ENCODE results near the gene GPC6. TPM values are rescaled to one million over a fixed set of nuclear protein-coding genes. Genes with fewer than 3 reads are reported as not detected.

The GPC6 gene
- total and polyA plus RNA-seq, 2 donors (not counting 3 experiments of a cell fraction or from before 2014, with no cell fraction given), result 0.01 TPM; not detected in 1

DNA sequence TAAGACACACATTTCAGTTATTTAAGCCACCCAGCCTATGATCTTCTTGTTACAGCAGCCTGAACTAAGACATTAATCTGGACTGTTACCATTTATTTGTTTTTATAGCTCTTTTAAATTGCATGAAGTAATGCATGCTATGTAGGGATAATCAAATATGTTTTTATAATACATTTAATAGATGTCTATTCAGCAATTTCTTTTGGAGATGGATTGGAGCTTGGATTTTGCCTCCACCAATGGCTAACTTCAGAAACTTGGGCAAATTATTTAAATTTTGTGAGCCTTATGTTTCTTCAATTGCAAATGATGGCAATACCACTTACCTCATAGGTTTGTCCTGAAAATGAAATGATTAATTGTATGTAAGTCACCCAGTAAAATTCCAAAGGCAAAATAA, 288.7 kb downstream of the GPC6 start:
- H3K27ac ChIP-seq (ENCODE audit: insufficient read depth, low read depth, low read length), result no peak overlapping the region
- CTCF ChIA-PET, result no interaction called here
- POLR2A ChIA-PET, result no interaction called here
- H3K36me3 ChIP-seq (ENCODE audit: control insufficient read depth in 2 of 2, extremely low read depth in 1 of 2, insufficient read depth in 2 of 2, low read length in 2 of 2), result no peaks in the 10 kb centered on the region
- no peak overlapping the region for H3K4me3 ChIP-seq (replicated peaks in 1 of 3; ENCODE audit: insufficient read depth in 1 of 3, low read depth in 1 of 3, low read length in 3 of 3)
- H2AFZ ChIP-seq (ENCODE audit: low read depth, low read length), result no peak overlapping the region
- intact Hi-C loops (cut with micrococcal nuclease) (no loop called here), dilution Hi-C loops (cut with MboI; ENCODE audit: extremely low pct_ligation_motif_present, low sequenced_read_pairs) (no loop called here)
- no peaks in the 10 kb centered on the region for H3K27me3 ChIP-seq (ENCODE audit: control insufficient read depth in 2 of 2, insufficient read depth in 2 of 2, low read length in 2 of 2)
- DNase-seq (ENCODE audit: low read depth, low spot score) (no peak), FAIRE-seq (no peak)
- H3K9me1 ChIP-seq (replicated peaks; ENCODE audit: control insufficient read depth, extremely low read depth, insufficient read depth, low read length), result no peaks in the 10 kb centered on the region
- H3K9me3 ChIP-seq (replicated peaks; ENCODE audit: control insufficient read depth, insufficient read depth, low read length), result peaks cover 1% of the 10 kb centered on the region
- H3K79me2 ChIP-seq (ENCODE audit: control insufficient read depth, insufficient read depth, low read length), result no peaks in the 10 kb centered on the region
- H4K20me1 ChIP-seq (replicated peaks; ENCODE audit: control insufficient read depth, extremely low read depth, insufficient read depth, low read length), result no peaks in the 10 kb centered on the region
- H3K4me2 ChIP-seq (ENCODE audit: insufficient read depth, low read length), result no peak overlapping the region
- no peak overlapping the region for H3K9ac ChIP-seq (replicated peaks; ENCODE audit: extremely low read depth, insufficient read depth, low read length)
- no peaks in the 10 kb centered on the region for H3K4me1 ChIP-seq (ENCODE audit: control insufficient read depth, extremely low read depth, insufficient read depth, low read length)
- TF ChIP-seq JUN (IDR thresholded peaks at IDR 0.05; ENCODE audit: borderline replicate concordance, insufficient read depth, insufficient read length, low read depth) (no peak), POLR2A (IDR thresholded peaks at IDR 0.05; ENCODE audit: low read depth, low read length) (no peak), FOS (IDR thresholded peaks at IDR 0.05; ENCODE audit: borderline replicate concordance, insufficient read depth, low read length) (no peak)
- no TSS peak for BruUV-seq (replicated peaks)

DNA sequence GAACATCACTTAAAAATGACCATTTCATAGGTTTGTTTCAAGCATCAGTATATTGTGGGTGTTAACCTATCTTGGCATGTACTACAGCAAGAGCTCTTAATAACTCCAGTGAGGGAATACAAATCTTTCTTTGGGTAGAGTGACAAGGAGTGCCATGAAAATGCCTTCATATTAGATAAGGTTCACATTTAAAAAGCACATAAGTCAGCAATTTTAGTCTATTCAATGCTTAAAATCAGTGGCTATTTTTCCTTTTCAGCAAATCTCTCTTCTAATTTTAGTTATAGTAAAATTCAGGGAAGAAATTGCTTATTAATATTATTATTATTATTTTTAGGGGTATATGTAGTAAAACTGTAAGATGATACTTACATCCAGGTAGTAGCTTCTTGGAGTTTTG, 291.1 kb downstream of the GPC6 start:
- no peaks in the 10 kb centered on the region for H3K79me2 ChIP-seq (ENCODE audit: control insufficient read depth, insufficient read depth, low read length)
- dilution Hi-C loops (cut with MboI; ENCODE audit: extremely low pct_ligation_motif_present, low sequenced_read_pairs) (no loop called here), intact Hi-C loops (cut with micrococcal nuclease) (no loop called here)
- H3K4me3 ChIP-seq (replicated peaks in 1 of 3; ENCODE audit: insufficient read depth in 1 of 3, low read depth in 1 of 3, low read length in 3 of 3), result no peak overlapping the region
- H3K9me3 ChIP-seq (replicated peaks; ENCODE audit: control insufficient read depth, insufficient read depth, low read length), result peaks cover 1% of the 10 kb centered on the region
- FAIRE-seq, result no peak
- BruUV-seq (replicated peaks), result no TSS peak
- H3K27me3 ChIP-seq (ENCODE audit: control insufficient read depth in 2 of 2, insufficient read depth in 2 of 2, low read length in 2 of 2), result no peaks in the 10 kb centered on the region
- H3K4me1 ChIP-seq (ENCODE audit: control insufficient read depth, extremely low read depth, insufficient read depth, low read length), result no peaks in the 10 kb centered on the region
- no peaks in the 10 kb centered on the region for H4K20me1 ChIP-seq (replicated peaks; ENCODE audit: control insufficient read depth, extremely low read depth, insufficient read depth, low read length)
- no peak overlapping the region for H3K27ac ChIP-seq (ENCODE audit: insufficient read depth, low read depth, low read length)
- no peak overlapping the region for H2AFZ ChIP-seq (ENCODE audit: low read depth, low read length)
- DNase-seq (ENCODE audit: low read depth, low spot score), result no peak
- no peak overlapping the region for H3K9ac ChIP-seq (replicated peaks; ENCODE audit: extremely low read depth, insufficient read depth, low read length)
- H3K36me3 ChIP-seq (ENCODE audit: control insufficient read depth in 2 of 2, extremely low read depth in 1 of 2, insufficient read depth in 2 of 2, low read length in 2 of 2), result no peaks in the 10 kb centered on the region
- CTCF ChIA-PET, result no interaction called here
- H3K4me2 ChIP-seq (ENCODE audit: insufficient read depth, low read length), result no peak overlapping the region
- TF ChIP-seq, protein P1, sequence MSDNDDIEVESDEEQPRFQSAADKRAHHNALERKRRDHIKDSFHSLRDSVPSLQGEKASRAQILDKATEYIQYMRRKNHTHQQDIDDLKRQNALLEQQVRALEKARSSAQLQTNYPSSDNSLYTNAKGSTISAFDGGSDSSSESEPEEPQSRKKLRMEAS (IDR thresholded peaks at IDR 0.05; ENCODE audit: insufficient read depth, insufficient read length), result no peak
- no peak for TF ChIP-seq MYC (IDR thresholded peaks at IDR 0.05; ENCODE audit: low read depth, low read length)
- no peak for TF ChIP-seq JUN (IDR thresholded peaks at IDR 0.05; ENCODE audit: borderline replicate concordance, insufficient read depth, insufficient read length, low read depth)
- TF ChIP-seq EZH2 (IDR thresholded peaks at IDR 0.05; ENCODE audit: borderline replicate concordance, low read depth, low read length, severe bottlenecking), result no peak
- no peak for TF ChIP-seq GATA2 (IDR thresholded peaks at IDR 0.05; ENCODE audit: insufficient read depth, insufficient read length, low read depth, low read length)
- TF ChIP-seq POLR2A (IDR thresholded peaks at IDR 0.05; ENCODE audit: low read depth, low read length), result no peak
- TF ChIP-seq FOS (IDR thresholded peaks at IDR 0.05; ENCODE audit: borderline replicate concordance, insufficient read depth, low read length), result no peak
- TF ChIP-seq, protein P2, sequence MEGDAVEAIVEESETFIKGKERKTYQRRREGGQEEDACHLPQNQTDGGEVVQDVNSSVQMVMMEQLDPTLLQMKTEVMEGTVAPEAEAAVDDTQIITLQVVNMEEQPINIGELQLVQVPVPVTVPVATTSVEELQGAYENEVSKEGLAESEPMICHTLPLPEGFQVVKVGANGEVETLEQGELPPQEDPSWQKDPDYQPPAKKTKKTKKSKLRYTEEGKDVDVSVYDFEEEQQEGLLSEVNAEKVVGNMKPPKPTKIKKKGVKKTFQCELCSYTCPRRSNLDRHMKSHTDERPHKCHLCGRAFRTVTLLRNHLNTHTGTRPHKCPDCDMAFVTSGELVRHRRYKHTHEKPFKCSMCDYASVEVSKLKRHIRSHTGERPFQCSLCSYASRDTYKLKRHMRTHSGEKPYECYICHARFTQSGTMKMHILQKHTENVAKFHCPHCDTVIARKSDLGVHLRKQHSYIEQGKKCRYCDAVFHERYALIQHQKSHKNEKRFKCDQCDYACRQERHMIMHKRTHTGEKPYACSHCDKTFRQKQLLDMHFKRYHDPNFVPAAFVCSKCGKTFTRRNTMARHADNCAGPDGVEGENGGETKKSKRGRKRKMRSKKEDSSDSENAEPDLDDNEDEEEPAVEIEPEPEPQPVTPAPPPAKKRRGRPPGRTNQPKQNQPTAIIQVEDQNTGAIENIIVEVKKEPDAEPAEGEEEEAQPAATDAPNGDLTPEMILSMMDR (IDR thresholded peaks at IDR 0.05; ENCODE audit: extremely low read depth in 1 of 2, insufficient read depth in 1 of 2, low read depth in 1 of 2, low read length in 2 of 2), result no peak
- TF ChIP-seq POLR2AphosphoS5 (IDR thresholded peaks at IDR 0.05; ENCODE audit: insufficient read depth, low read depth, low read length), result no peak
- POLR2A ChIA-PET, result no interaction called here
- H3K9me1 ChIP-seq (replicated peaks; ENCODE audit: control insufficient read depth, extremely low read depth, insufficient read depth, low read length), result no peaks in the 10 kb centered on the region

Data from endothelial cell of umbilical vein (primary cell).